SK-N-SH treated with all-trans-retinoic acid at 6 μM for 48 hours (cell line): Measurements from ENCODE around the gene DERL3.

ENCODE experiments used
- ATAC-seq: fragments of 200-7000 bp; cut with Tn5 transposase; 3 replicates; pipeline ENCODE4 v1.9.1; 2020; ENCODE audit warnings: mild to moderate bottlenecking, moderate library complexity
- ARNTL ChIP-seq: fragments of 450-650 bp; formaldehyde crosslinking; IDR thresholded peaks from 2 replicates; pipeline ENCODE4 v1.5.0; 2020; ENCODE audit warnings: low read depth, mild to moderate bottlenecking, moderate library complexity, borderline replicate concordance
- BACH2 ChIP-seq: fragments of 250-450 bp; sonication (Bioruptor Pico); IDR thresholded peaks from 2 replicates; pipeline ENCODE4 v1.9.0; 2021; ENCODE audit warnings: mild to moderate bottlenecking, borderline replicate concordance
- CREB5 ChIP-seq: fragments of 250-450 bp; sonication (Bioruptor Pico); IDR thresholded peaks from 2 replicates; pipeline ENCODE4 v1.5.1; 2020; ENCODE audit warnings: low read depth, mild to moderate bottlenecking, moderate library complexity
- CSDC2 ChIP-seq: fragments of 250-450 bp; sonication (Bioruptor Pico); IDR thresholded peaks from 2 replicates; pipeline ENCODE4 v1.5.0; 2020; ENCODE audit warnings: mild to moderate bottlenecking, moderate library complexity
- CSRNP3 ChIP-seq: fragments of 250-450 bp; sonication (Bioruptor Pico); IDR thresholded peaks from 2 replicates; pipeline ENCODE4 v1.5.1; 2021; ENCODE audit warnings: mild to moderate bottlenecking, moderate library complexity
- ESRRG ChIP-seq: fragments of 250-450 bp; sonication (Bioruptor Pico); IDR thresholded peaks from 2 replicates; pipeline ENCODE4 v1.6.1; 2021; ENCODE audit warnings: mild to moderate bottlenecking
- GLIS3 ChIP-seq: fragments of 250-450 bp; sonication (Bioruptor Pico); IDR thresholded peaks from 2 replicates; pipeline ENCODE4 v1.5.0; 2020; ENCODE audit warnings: mild to moderate bottlenecking, moderate library complexity
- ISL1 ChIP-seq: fragments of 250-450 bp; sonication (Bioruptor Pico); IDR thresholded peaks from 2 replicates; pipeline ENCODE4 v2.1.2; 2022; ENCODE audit warnings: mild to moderate bottlenecking, moderate library complexity
- OSR1 ChIP-seq: fragments of 250-450 bp; sonication (Bioruptor Pico); IDR thresholded peaks from 2 replicates; pipeline ENCODE4 v1.8.0; 2022; ENCODE audit warnings: moderate library complexity, mild to moderate bottlenecking, inconsistent platforms
- PATZ1 ChIP-seq: fragments of 250-450 bp; sonication (Bioruptor Pico); IDR thresholded peaks from 2 replicates; pipeline ENCODE4 v1.8.0; 2020; ENCODE audit warnings: mild to moderate bottlenecking, moderate library complexity, borderline replicate concordance
- POU6F1 ChIP-seq: fragments of 250-450 bp; sonication (Bioruptor Pico); IDR thresholded peaks from 2 replicates; pipeline ENCODE4 v1.8.0; 2021; ENCODE audit warnings: low read depth, mild to moderate bottlenecking, moderate library complexity, borderline replicate concordance
- PPARA ChIP-seq: fragments of 250-450 bp; sonication (Bioruptor Pico); IDR thresholded peaks from 2 replicates; pipeline ENCODE4 v1.5.0; 2020; ENCODE audit warnings: mild to moderate bottlenecking, borderline replicate concordance
- RARB ChIP-seq: fragments of 250-450 bp; sonication (Bioruptor Pico); IDR thresholded peaks from 2 replicates; pipeline ENCODE4 v1.8.0; 2021; ENCODE audit warnings: mild to moderate bottlenecking, moderate library complexity
- SNAI2 ChIP-seq: fragments of 250-450 bp; sonication (Bioruptor Pico); IDR thresholded peaks from 2 replicates; pipeline ENCODE4 v1.5.0; 2020; ENCODE audit warnings: mild to moderate bottlenecking, moderate library complexity
- TCF4 ChIP-seq: fragments of 250-450 bp; sonication (Bioruptor Pico); IDR thresholded peaks from 2 replicates; pipeline ENCODE4 v1.8.0; 2021; ENCODE audit warnings: mild to moderate bottlenecking, moderate library complexity, borderline replicate concordance
- TOX ChIP-seq: fragments of 250-450 bp; sonication (Bioruptor Pico); IDR thresholded peaks from 2 replicates; pipeline ENCODE4 v1.8.0; 2021; ENCODE audit warnings: mild to moderate bottlenecking, moderate library complexity, borderline replicate concordance
- TSHZ2 ChIP-seq: fragments of 250-450 bp; sonication (Bioruptor Pico); IDR thresholded peaks from 2 replicates; pipeline ENCODE4 v1.5.0; 2020; ENCODE audit warnings: mild to moderate bottlenecking, moderate library complexity
- ZC3H10 ChIP-seq: fragments of 250-450 bp; sonication (Bioruptor Pico); IDR thresholded peaks from 2 replicates; pipeline ENCODE4 v1.5.1; 2021; ENCODE audit warnings: mild to moderate bottlenecking, moderate library complexity
- ZFP3 ChIP-seq: fragments of 250-450 bp; sonication (Bioruptor Pico); IDR thresholded peaks from 2 replicates; pipeline ENCODE4 v1.5.0; 2020; ENCODE audit warnings: mild to moderate bottlenecking, moderate library complexity
- ZFP30 ChIP-seq: fragments of 450-650 bp; formaldehyde crosslinking; IDR thresholded peaks from 2 replicates; pipeline ENCODE4 v1.5.0; 2022; ENCODE audit warnings: mild to moderate bottlenecking, moderate library complexity
- ZNF565 ChIP-seq: fragments of 450-650 bp; formaldehyde crosslinking; conservative IDR thresholded peaks from 2 replicates; pipeline ENCODE4 v1.5.0; 2020; ENCODE audit warnings: low read depth, mild to moderate bottlenecking, moderate library complexity
- ZNF70 ChIP-seq: fragments of 450-650 bp; formaldehyde crosslinking; IDR thresholded peaks from 2 replicates; pipeline ENCODE4 v1.5.0; 2020; ENCODE audit warnings: mild to moderate bottlenecking, moderate library complexity
- ZNF8 ChIP-seq: fragments of 450-650 bp; formaldehyde crosslinking; IDR thresholded peaks from 2 replicates; pipeline ENCODE4 v1.5.0; 2020; ENCODE audit warnings: mild to moderate bottlenecking, moderate library complexity

Gene DERL3

GRCh38 chr22:23841736-23842445 lies 3.1 kb upstream of the DERL3 start:
- TF ChIP-seq ARNTL (CRISPR knock-in tag) (no peak), ZFP3 (no peak), SNAI2 (no peak), TSHZ2 (CRISPR knock-in tag) (no peak), CREB5 (CRISPR knock-in tag) (no peak), TOX (CRISPR knock-in tag) (no peak), GLIS3 (CRISPR knock-in tag) (no peak), ISL1 (CRISPR knock-in tag) (no peak), CSRNP3 (no peak), RARB (CRISPR knock-in tag) (no peak), ZNF565 (CRISPR knock-in tag) (no peak)

GRCh38 chr22:23841292-23841691 lies 2.5 kb upstream of the DERL3 start:
- TF ChIP-seq PPARA, result no peak
- no peak for TF ChIP-seq TCF4 (CRISPR knock-in tag)
- no peak for TF ChIP-seq GLIS3 (CRISPR knock-in tag)
- TF ChIP-seq ZC3H10 (CRISPR knock-in tag), result no peak
- no peak for TF ChIP-seq CREB5 (CRISPR knock-in tag)
- TF ChIP-seq CSDC2, result no peak
- no peak for TF ChIP-seq ZFP30
- TF ChIP-seq ZNF565 (CRISPR knock-in tag), result no peak
- no peak for TF ChIP-seq OSR1
- TF ChIP-seq BACH2 (CRISPR knock-in tag), result no peak
- TF ChIP-seq RARB (CRISPR knock-in tag), result no peak
- no peak for TF ChIP-seq ESRRG (CRISPR knock-in tag)
- no peak for TF ChIP-seq SNAI2
- no peak for TF ChIP-seq ZFP3
- no peak for TF ChIP-seq ARNTL (CRISPR knock-in tag)
- no peak for TF ChIP-seq POU6F1 (CRISPR knock-in tag)
- TF ChIP-seq CSRNP3, result no peak

More at GRCh38 chr22:23841736-23842445, 3.1 kb upstream of the DERL3 start:
- no peak for ATAC-seq

GRCh38 chr22:23840026-23840425 lies 1.2 kb upstream of the DERL3 start:
- no peak for ATAC-seq
- no peak for TF ChIP-seq PATZ1 (CRISPR knock-in tag)
- no peak for TF ChIP-seq ZNF70
- no peak for TF ChIP-seq SNAI2
- no peak for TF ChIP-seq CSDC2
- TF ChIP-seq ZNF8 (CRISPR knock-in tag), result no peak
- no peak for TF ChIP-seq ISL1 (CRISPR knock-in tag)
- no peak for TF ChIP-seq ZNF565 (CRISPR knock-in tag)
- TF ChIP-seq PPARA, result no peak
- TF ChIP-seq GLIS3 (CRISPR knock-in tag), result no peak
- no peak for TF ChIP-seq RARB (CRISPR knock-in tag)
- no peak for TF ChIP-seq ARNTL (CRISPR knock-in tag)
- no peak for TF ChIP-seq TCF4 (CRISPR knock-in tag)

More at GRCh38 chr22:23841292-23841691, 2.5 kb upstream of the DERL3 start:
- ATAC-seq, result no peak
